ENCODE measurements around the gene STRN.
"Not testable (repeated sequence)": the region's sequence is repeated elsewhere in the genome, so short reads cannot be mapped to it uniquely, and the experiment has no call there.

The STRN gene

DNA sequence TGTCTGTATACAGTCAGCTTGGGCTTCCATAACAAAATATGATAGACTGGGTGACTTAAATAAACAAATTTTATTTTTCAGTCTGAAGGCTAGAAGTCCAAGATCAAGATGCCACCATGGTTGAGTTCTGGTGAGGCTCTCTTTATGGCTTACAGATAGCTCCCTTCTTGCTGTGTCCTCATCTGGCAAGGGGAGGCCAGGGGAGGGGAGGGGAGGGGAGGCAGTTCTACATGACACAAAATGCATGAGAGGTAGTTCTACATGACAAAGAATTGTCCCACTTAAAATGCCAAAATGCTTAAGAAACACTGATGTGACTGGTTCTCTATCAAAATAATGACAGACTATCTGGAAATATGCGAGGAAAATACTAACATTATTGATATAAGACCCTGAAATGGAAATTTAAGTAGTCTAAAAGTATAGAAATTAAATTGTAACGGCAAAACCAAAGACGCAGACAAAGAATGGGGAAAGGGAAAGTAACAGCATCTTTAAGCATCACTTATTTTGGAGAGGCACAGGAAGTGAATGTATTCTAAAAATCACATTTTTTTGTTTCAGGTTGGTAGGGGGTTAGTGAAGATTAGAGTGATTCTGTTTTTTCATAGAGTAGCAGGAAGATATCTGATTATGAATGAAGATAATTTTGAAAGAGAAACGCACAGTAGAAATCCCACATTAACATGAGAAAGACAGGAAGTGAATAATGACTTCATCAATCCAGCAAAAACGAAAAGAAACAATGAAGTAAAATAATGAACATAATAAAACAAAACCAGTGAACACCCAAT is 131.4 kb downstream of the STRN start:
- no peaks in the 10 kb centered on the region for H3K79me2 ChIP-seq (ENCODE audit: insufficient read depth, low read length)
- H3K9ac ChIP-seq (ENCODE audit: low read length): no peak overlapping the region
- H3K9me3 ChIP-seq (ENCODE audit: low read length): no peaks in the 10 kb centered on the region
- no peaks in the 10 kb centered on the region for H4K20me1 ChIP-seq (ENCODE audit: insufficient read depth, low read length)
- no peaks in the 10 kb centered on the region for H3K9me2 ChIP-seq (ENCODE audit: low read depth, low read length)
- no peak overlapping the region for H3K27ac ChIP-seq (ENCODE audit: low read depth, low read length, poor library complexity, severe bottlenecking)
- H3K4me1 ChIP-seq (ENCODE audit: insufficient read depth, low read length, severe bottlenecking): no peaks in the 10 kb centered on the region
- TF ChIP-seq, protein P1, sequence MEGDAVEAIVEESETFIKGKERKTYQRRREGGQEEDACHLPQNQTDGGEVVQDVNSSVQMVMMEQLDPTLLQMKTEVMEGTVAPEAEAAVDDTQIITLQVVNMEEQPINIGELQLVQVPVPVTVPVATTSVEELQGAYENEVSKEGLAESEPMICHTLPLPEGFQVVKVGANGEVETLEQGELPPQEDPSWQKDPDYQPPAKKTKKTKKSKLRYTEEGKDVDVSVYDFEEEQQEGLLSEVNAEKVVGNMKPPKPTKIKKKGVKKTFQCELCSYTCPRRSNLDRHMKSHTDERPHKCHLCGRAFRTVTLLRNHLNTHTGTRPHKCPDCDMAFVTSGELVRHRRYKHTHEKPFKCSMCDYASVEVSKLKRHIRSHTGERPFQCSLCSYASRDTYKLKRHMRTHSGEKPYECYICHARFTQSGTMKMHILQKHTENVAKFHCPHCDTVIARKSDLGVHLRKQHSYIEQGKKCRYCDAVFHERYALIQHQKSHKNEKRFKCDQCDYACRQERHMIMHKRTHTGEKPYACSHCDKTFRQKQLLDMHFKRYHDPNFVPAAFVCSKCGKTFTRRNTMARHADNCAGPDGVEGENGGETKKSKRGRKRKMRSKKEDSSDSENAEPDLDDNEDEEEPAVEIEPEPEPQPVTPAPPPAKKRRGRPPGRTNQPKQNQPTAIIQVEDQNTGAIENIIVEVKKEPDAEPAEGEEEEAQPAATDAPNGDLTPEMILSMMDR (IDR thresholded peaks at IDR 0.05; ENCODE audit: low read length): no peak
- TF ChIP-seq EZH2 (IDR thresholded peaks at IDR 0.05; ENCODE audit: borderline replicate concordance, low read length): no peak
- no peak overlapping the region for H3K4me2 ChIP-seq (ENCODE audit: low read length)
- H3K4me3 ChIP-seq (ENCODE audit: low read depth, low read length, poor library complexity, severe bottlenecking): no peak overlapping the region
- H2AFZ ChIP-seq (ENCODE audit: low read length): no peak overlapping the region
- H3K36me3 ChIP-seq (ENCODE audit: insufficient read depth, low read length): no peaks in the 10 kb centered on the region
- no peaks in the 10 kb centered on the region for H3F3A ChIP-seq (ENCODE audit: insufficient read depth, low read length)
- no peaks in the 10 kb centered on the region for H3K27me3 ChIP-seq (ENCODE audit: insufficient read depth, low read length)

DNA sequence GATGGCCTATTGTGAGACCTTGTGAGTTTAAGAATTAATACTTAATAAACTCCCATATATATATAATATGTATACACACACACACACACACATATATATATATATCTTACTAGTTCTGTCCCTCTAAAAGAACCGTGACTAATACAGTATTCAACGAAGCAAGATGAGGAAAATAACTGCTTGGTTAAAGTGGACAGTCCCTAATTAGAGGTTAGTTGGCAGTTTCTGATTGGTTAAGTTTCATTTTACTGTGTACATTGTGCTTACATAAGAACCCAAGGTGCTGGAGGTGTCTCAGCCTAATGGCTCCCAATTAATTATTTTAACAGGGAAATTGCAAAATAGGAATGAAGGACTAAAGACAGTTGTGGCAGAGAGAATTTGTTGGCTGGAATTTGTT is 132.1 kb downstream of the STRN start:
- H4K20me1 ChIP-seq (ENCODE audit: insufficient read depth, low read length): no peaks in the 10 kb centered on the region
- H2AFZ ChIP-seq (ENCODE audit: low read length): no peak overlapping the region

DNA sequence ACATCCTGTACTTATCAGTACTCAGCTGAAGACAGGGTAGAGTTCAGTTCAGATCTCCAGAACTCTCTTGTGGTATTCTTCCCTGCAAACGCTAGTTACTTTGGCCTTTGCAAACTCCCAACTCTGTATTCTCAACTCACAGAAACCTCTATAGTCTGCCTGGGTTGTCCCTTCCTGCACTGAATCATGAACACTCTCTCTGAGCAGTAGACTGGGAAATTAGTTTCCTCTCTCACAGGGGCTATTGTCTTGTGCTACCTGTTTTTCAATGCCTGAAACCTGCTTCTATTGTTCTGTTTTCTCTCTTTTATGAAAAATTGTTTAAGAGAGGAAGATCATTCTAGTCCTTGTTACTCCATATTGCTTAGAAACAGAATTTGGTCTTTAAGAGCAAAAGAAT is 135.2 kb downstream of the STRN start:
- no peaks in the 10 kb centered on the region for H3K36me3 ChIP-seq (ENCODE audit: insufficient read depth, low read length)
- H3K9ac ChIP-seq (ENCODE audit: low read length): no peak overlapping the region
- no peak overlapping the region for H3K4me2 ChIP-seq (ENCODE audit: low read length)
- H3F3A ChIP-seq (ENCODE audit: insufficient read depth, low read length): no peaks in the 10 kb centered on the region
- H3K27me3 ChIP-seq (ENCODE audit: insufficient read depth, low read length): no peaks in the 10 kb centered on the region
- no peak overlapping the region for H3K4me3 ChIP-seq (ENCODE audit: low read depth, low read length, poor library complexity, severe bottlenecking)
- no peak for TF ChIP-seq EZH2 (IDR thresholded peaks at IDR 0.05; ENCODE audit: borderline replicate concordance, low read length)
- TF ChIP-seq, protein P1 (IDR thresholded peaks at IDR 0.05; ENCODE audit: low read length): no peak
- no peaks in the 10 kb centered on the region for H4K20me1 ChIP-seq (ENCODE audit: insufficient read depth, low read length)
- no peak overlapping the region for H3K27ac ChIP-seq (ENCODE audit: low read depth, low read length, poor library complexity, severe bottlenecking)
- no peaks in the 10 kb centered on the region for H3K9me2 ChIP-seq (ENCODE audit: low read depth, low read length)
- no peaks in the 10 kb centered on the region for H3K79me2 ChIP-seq (ENCODE audit: insufficient read depth, low read length)
- H2AFZ ChIP-seq (ENCODE audit: low read length): no peak overlapping the region
- H3K9me3 ChIP-seq (ENCODE audit: low read length): no peaks in the 10 kb centered on the region
- no peaks in the 10 kb centered on the region for H3K4me1 ChIP-seq (ENCODE audit: insufficient read depth, low read length, severe bottlenecking)

More for the DNA sequence above, 132.1 kb downstream of the STRN start:
- Histone ChIP-seq H3F3A (ENCODE audit: insufficient read depth, low read length) (no peaks in the 10 kb centered on the region), H3K27me3 (ENCODE audit: insufficient read depth, low read length) (no peaks in the 10 kb centered on the region), H3K79me2 (ENCODE audit: insufficient read depth, low read length) (no peaks in the 10 kb centered on the region), H3K4me3 (ENCODE audit: low read depth, low read length, poor library complexity, severe bottlenecking) (no peak overlapping the region), H3K27ac (ENCODE audit: low read depth, low read length, poor library complexity, severe bottlenecking) (no peak overlapping the region), H3K4me1 (ENCODE audit: insufficient read depth, low read length, severe bottlenecking) (no peaks in the 10 kb centered on the region), H3K9ac (ENCODE audit: low read length) (no peak overlapping the region), H3K4me2 (ENCODE audit: low read length) (no peak overlapping the region), H3K9me2 (ENCODE audit: low read depth, low read length) (no peaks in the 10 kb centered on the region), H3K36me3 (ENCODE audit: insufficient read depth, low read length) (no peaks in the 10 kb centered on the region), H3K9me3 (ENCODE audit: low read length) (no peaks in the 10 kb centered on the region)
- TF ChIP-seq, protein P1 (IDR thresholded peaks at IDR 0.05; ENCODE audit: low read length): no peak
- TF ChIP-seq EZH2 (IDR thresholded peaks at IDR 0.05; ENCODE audit: borderline replicate concordance, low read length): no peak

DNA sequence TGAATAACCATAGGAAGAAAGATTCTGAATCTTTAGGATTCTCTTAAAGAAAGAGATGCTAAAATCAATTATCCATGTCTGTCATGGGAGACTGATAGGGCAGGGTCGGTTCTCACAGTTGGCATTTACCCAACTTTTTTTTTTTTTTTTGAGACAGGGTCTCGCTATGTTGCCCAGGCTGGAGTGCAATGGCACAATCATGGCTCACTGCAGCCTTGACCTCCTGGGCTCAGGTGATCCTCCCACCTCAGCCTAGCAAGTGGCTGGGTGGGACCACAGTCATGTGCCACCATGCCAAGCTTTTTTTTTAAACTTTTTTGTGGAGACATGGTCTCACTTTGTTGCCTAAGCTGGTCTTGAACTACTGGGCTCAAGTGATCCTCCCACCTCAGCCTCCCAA is 141.7 kb downstream of the STRN start:
- H3K27ac ChIP-seq (ENCODE audit: low read depth, low read length, poor library complexity, severe bottlenecking); H3K9ac ChIP-seq (ENCODE audit: low read length); H3K4me3 ChIP-seq (ENCODE audit: low read depth, low read length, poor library complexity, severe bottlenecking); H3K27me3 ChIP-seq (ENCODE audit: insufficient read depth, low read length); H3K9me3 ChIP-seq (ENCODE audit: low read length); H3K4me2 ChIP-seq (ENCODE audit: low read length); H3K9me2 ChIP-seq (ENCODE audit: low read depth, low read length); H3K4me1 ChIP-seq (ENCODE audit: insufficient read depth, low read length, severe bottlenecking); H3F3A ChIP-seq (ENCODE audit: insufficient read depth, low read length); H3K36me3 ChIP-seq (ENCODE audit: insufficient read depth, low read length); H4K20me1 ChIP-seq (ENCODE audit: insufficient read depth, low read length); H3K79me2 ChIP-seq (ENCODE audit: insufficient read depth, low read length); H2AFZ ChIP-seq (ENCODE audit: low read length): not testable (repeated sequence)
